HCT116 (cell line): ENCODE measurements around the gene CH25H. TPM values are rescaled to one million over a fixed set of nuclear protein-coding genes. Genes with fewer than 3 reads are reported as not detected.

Experiments
- ATAC-seq: fragments of 200-7000 bp; cut with Tn5 transposase; 2 replicates; pipeline ENCODE4 v1.9.1; 2020; ENCODE audit warnings: mild to moderate bottlenecking, moderate library complexity
- BruUV-seq: library from RNA; stranded (reverse); fragments of 400-500 nt; replicated peaks from 2 replicates; lab custom pipeline; 2021; lab: Mats Ljungman, UMichigan
- CTCF ChIA-PET: fragments of 300-600 bp; sonication (Branson Sonifier 250); formaldehyde crosslinking; loops from one replicate; lab custom pipeline; 2021; ENCODE audit warnings: antibody characterized with exemption; lab: Charles Lee
- POLR2A ChIA-PET: fragments of 300-600, 350-600 bp; sonication (Branson Sonifier 250); formaldehyde crosslinking; loops from one replicate; lab custom pipeline; 2021; ENCODE audit warnings: antibody characterized with exemption; lab: Charles Lee
- RAD21 ChIA-PET, 2 experiments: fragments of 300-600 bp; sonication (Branson Sonifier 250); formaldehyde crosslinking; loops; one replicate each; lab custom pipeline; 2023; ENCODE audit warnings: low total read pairs in 2 of 2; ENCODE audit not compliant: uncharacterized antibody in 2 of 2, unreplicated experiment in 2 of 2, low non-redundant PET in 1 of 2; lab: Charles Lee
- DNase-seq: peaks from one replicate; pipeline ENCODE4 v3.0.0-alpha.2; 2010; ENCODE audit warnings: low read depth, low spot score
- H2AFZ ChIP-seq: fragments of 200-600 bp; shearing (Covaris generic), sonication (generic); 2 replicates; pipeline ENCODE4 v1.6.1; 2017; ENCODE audit warnings: low read depth, mixed run types, mixed read lengths, antibody characterized with exemption, low read length; ENCODE audit not compliant: poor library complexity, severe bottlenecking
- H3K27ac ChIP-seq: 2 replicates; pipeline ENCODE4 v1.5.1; 2012; ENCODE audit warnings: low read depth, low read length
- H3K27me3 ChIP-seq: fragments of 200-600 bp; sonication (generic); 2 replicates; pipeline ENCODE4 v1.6.1; 2016; ENCODE audit warnings: mixed run types, low read length, mixed read lengths; ENCODE audit not compliant: insufficient read depth
- H3K36me3 ChIP-seq, 2 experiments: fragments of 200-500 bp in 1 of 2; fragments of 200-600 bp in 1 of 2; sonication (Bioruptor generic) in 1 of 2; sonication (generic) in 1 of 2; 2 replicates each; pipeline versions ENCODE4 v1.5.1 to v1.6.1; 2014 to 2016; ENCODE audit warnings: low read length in 2 of 2, inconsistent platforms in 1 of 2, mixed read lengths in 1 of 2, mixed run types in 1 of 2; ENCODE audit not compliant: insufficient read depth in 2 of 2, control insufficient read depth in 1 of 2
- H3K4me1 ChIP-seq, 2 experiments: fragments of 200-600 bp in 1 of 2; sonication (generic) in 1 of 2; 2 replicates each; pipeline versions ENCODE4 v1.5.1 to v1.6.1; 2012 to 2017; ENCODE audit warnings: low read length in 2 of 2, inconsistent platforms in 1 of 2, mild to moderate bottlenecking in 1 of 2, mixed read lengths in 1 of 2, mixed run types in 1 of 2, moderate library complexity in 1 of 2; ENCODE audit not compliant: insufficient read depth in 2 of 2, control insufficient read depth in 1 of 2
- H3K4me2 ChIP-seq: fragments of 200-600 bp; sonication (generic); 2 replicates; pipeline ENCODE4 v1.6.1; 2017; ENCODE audit warnings: mixed run types, low read length, mixed read lengths
- H3K4me3 ChIP-seq, 2 experiments: fragments of 200-600 bp in 1 of 2; sonication (generic) in 1 of 2; replicated peaks in 1 of 2; 2 replicates each; pipeline ENCODE4 v1.5.1; 2011 to 2016; ENCODE audit warnings: low read length in 2 of 2, control low read depth in 1 of 2, low read depth in 1 of 2, mild to moderate bottlenecking in 1 of 2, mixed read lengths in 1 of 2, mixed run types in 1 of 2
- H3K79me2 ChIP-seq: fragments of 200-600 bp; sonication (generic); 2 replicates; pipeline ENCODE4 v1.6.1; 2017; ENCODE audit warnings: mild to moderate bottlenecking, mixed run types, low read length, moderate library complexity, mixed read lengths; ENCODE audit not compliant: insufficient read depth
- H3K9ac ChIP-seq: fragments of 200-600 bp; sonication (generic); 2 replicates; pipeline ENCODE4 v1.6.1; 2016; ENCODE audit warnings: low read length, mixed read lengths
- H3K9me2 ChIP-seq: fragments of 200-600 bp; sonication (generic), shearing (Covaris generic); 2 replicates; pipeline ENCODE4 v1.6.1; 2017; ENCODE audit warnings: mixed run types, mild to moderate bottlenecking, moderate library complexity; ENCODE audit not compliant: insufficient read depth
- H3K9me3 ChIP-seq, 2 experiments: fragments of 200-500 bp in 1 of 2; fragments of 200-600 bp in 1 of 2; sonication (Bioruptor generic) in 1 of 2; sonication (generic) in 1 of 2; 2 replicates each; pipeline ENCODE4 v1.6.1; 2014 to 2017; ENCODE audit warnings: low read length in 2 of 2, mixed read lengths in 2 of 2, inconsistent platforms in 1 of 2, low read depth in 1 of 2, mild to moderate bottlenecking in 1 of 2, mixed run types in 1 of 2, moderate library complexity in 1 of 2; ENCODE audit not compliant: control insufficient read depth in 1 of 2, insufficient read depth in 1 of 2
- H4K20me1 ChIP-seq: fragments of 200-600 bp; sonication (generic), shearing (Covaris generic); 2 replicates; pipeline ENCODE4 v1.6.1; 2017; ENCODE audit warnings: mixed run types, mild to moderate bottlenecking, moderate library complexity; ENCODE audit not compliant: insufficient read depth
- ATF3 ChIP-seq: IDR thresholded peaks from 2 replicates; pipeline ENCODE4 v1.6.1; 2012
- CBX3 ChIP-seq: IDR thresholded peaks from 2 replicates; pipeline ENCODE4 v1.6.1; 2012; ENCODE audit warnings: low read depth
- CEBPB ChIP-seq: IDR thresholded peaks from 2 replicates; pipeline ENCODE4 v1.6.1; 2012; ENCODE audit warnings: low read depth
- CTCF ChIP-seq, 3 experiments: fragments of 200-600 bp in 1 of 3; sonication (generic) in 1 of 3; IDR thresholded peaks in 2 of 3; conservative IDR thresholded peaks in 1 of 3; 2 replicates each; pipeline ENCODE4 v1.5.1; 2012 to 2017; ENCODE audit warnings: low read depth in 2 of 3, low read length in 2 of 3, antibody characterized with exemption in 1 of 3, borderline replicate concordance in 1 of 3, control low read depth in 1 of 3, mild to moderate bottlenecking in 1 of 3, mixed read lengths in 1 of 3, mixed run types in 1 of 3, moderate library complexity in 1 of 3; ENCODE audit not compliant: insufficient read depth in 1 of 3
- EGR1 ChIP-seq: IDR thresholded peaks from 2 replicates; pipeline ENCODE4 v1.6.1; 2012; ENCODE audit warnings: low read depth
- ELF1 ChIP-seq: IDR thresholded peaks from 2 replicates; pipeline ENCODE4 v1.6.1; 2012; ENCODE audit warnings: low read depth, borderline replicate concordance
- EZH2 ChIP-seq: fragments of 200-600 bp; sonication (generic); IDR thresholded peaks from 2 replicates; pipeline ENCODE4 v1.6.1; 2017; ENCODE audit warnings: antibody characterized with exemption, mixed run types
- EZH2phosphoT487 ChIP-seq: fragments of 200-600 bp; IDR thresholded peaks from 2 replicates; pipeline ENCODE4 v1.6.1; 2018; ENCODE audit warnings: antibody characterized with exemption, borderline replicate concordance
- JUND ChIP-seq: IDR thresholded peaks from 2 replicates; pipeline ENCODE4 v1.6.1; 2012
- MAX ChIP-seq: IDR thresholded peaks from 2 replicates; pipeline ENCODE4 v1.6.1; 2012
- POLR2AphosphoS5 ChIP-seq: IDR thresholded peaks from 2 replicates; pipeline ENCODE4 v1.6.1; 2011; ENCODE audit warnings: mild to moderate bottlenecking, low read depth, low read length, moderate library complexity
- RAD21 ChIP-seq: IDR thresholded peaks from 2 replicates; pipeline ENCODE4 v1.6.1; 2012; ENCODE audit warnings: low read depth, mild to moderate bottlenecking
- SIN3A ChIP-seq: IDR thresholded peaks from 2 replicates; pipeline ENCODE4 v1.6.1; 2012; ENCODE audit warnings: low read depth
- SP1 ChIP-seq: IDR thresholded peaks from 2 replicates; pipeline ENCODE4 v1.6.1; 2012; ENCODE audit warnings: low read depth
- SRF ChIP-seq: IDR thresholded peaks from 2 replicates; pipeline ENCODE4 v1.6.1; 2012; ENCODE audit warnings: low read depth
- TCF7L2 ChIP-seq: IDR thresholded peaks from 2 replicates; pipeline ENCODE4 v1.7.0; 2011; ENCODE audit warnings: borderline replicate concordance, inconsistent platforms; ENCODE audit not compliant: insufficient read depth, insufficient read length; ENCODE audit errors: extremely low read depth
- YY1 ChIP-seq: IDR thresholded peaks from 2 replicates; pipeline ENCODE4 v1.6.1; 2011; ENCODE audit warnings: low read length, low read depth, moderate library complexity, mild to moderate bottlenecking; ENCODE audit not compliant: insufficient replicate concordance; ENCODE audit errors: extremely low read depth
- ZBTB33 ChIP-seq: IDR thresholded peaks from 2 replicates; pipeline ENCODE4 v1.6.1; 2011; ENCODE audit warnings: mild to moderate bottlenecking, low read length, moderate library complexity; ENCODE audit not compliant: insufficient replicate concordance; ENCODE audit errors: extremely low read depth
- ZNF274 ChIP-seq: fragments of 200-500 bp; sonication (Bioruptor generic); IDR thresholded peaks from 2 replicates; pipeline ENCODE4 v1.6.1; 2014; ENCODE audit warnings: mild to moderate bottlenecking, low read depth, low read length, inconsistent platforms
- intact Hi-C: fragments of 100-400 bp; cut with micrococcal nuclease; formaldehyde crosslinking; loops from 2 replicates; pipeline ENCODE4 v1.10.0; 2022
- total RNA-seq: library from RNA; stranded (reverse); gene quantifications from one replicate; pipeline ENCODE4 v1.2.1, GENCODE V29; 2021; ENCODE audit not compliant: unreplicated experiment

CH25H gene
- total RNA-seq, 1 experiment from 2014 or later: not detected

GRCh38 chr10:89221919-89222318, 14.8 kb upstream of the CH25H start:
- no peak overlapping the region for H2AFZ ChIP-seq
- no peak overlapping the region for H3K9ac ChIP-seq
- ATAC-seq (no peak), DNase-seq (no peak)
- H3K79me2 ChIP-seq: no peaks in the 10 kb centered on the region
- POLR2A ChIA-PET: no interaction called here
- intact Hi-C loops: no loop called here
- H3K4me1 ChIP-seq: peaks cover 4 to 5% of the 10 kb centered on the region in 2 experiments; a peak in 2 of 4 replicates
- no peaks in the 10 kb centered on the region for H3K9me2 ChIP-seq
- RAD21 ChIA-PET: no interaction called here
- H3K9me3 ChIP-seq: no peaks in the 10 kb centered on the region
- no peaks in the 10 kb centered on the region for H3K27me3 ChIP-seq
- H3K27ac ChIP-seq: no peak overlapping the region
- H3K36me3 ChIP-seq: no peaks in the 10 kb centered on the region
- no peaks in the 10 kb centered on the region for H4K20me1 ChIP-seq
- CTCF ChIA-PET: no interaction called here
- TF ChIP-seq POLR2AphosphoS5: no peak
- TF ChIP-seq RAD21: no peak
- no peak for TF ChIP-seq ZNF274
- TF ChIP-seq ATF3: no peak
- no peak for TF ChIP-seq EZH2
- no peak for TF ChIP-seq SP1
- TF ChIP-seq TCF7L2: no peak
- no peak for TF ChIP-seq CEBPB
- TF ChIP-seq YY1: no peak
- no peak for TF ChIP-seq CTCF (IDR thresholded peaks at IDR 0.05 in 2 of 3, conservative IDR thresholded peaks at IDR 0.05 in 1 of 3; ENCODE audit: borderline replicate concordance in 1 of 3, insufficient read depth in 1 of 3, low read depth in 2 of 3, low read length in 2 of 3)
- no peak for TF ChIP-seq EZH2phosphoT487
- TF ChIP-seq ZBTB33: no peak
- no peak for TF ChIP-seq SIN3A
- TF ChIP-seq CBX3: no peak
- no peak for TF ChIP-seq SRF
- no peak for TF ChIP-seq EGR1
- TF ChIP-seq MAX: no peak
- no peak for TF ChIP-seq JUND
- TF ChIP-seq ELF1: no peak
- H3K4me2 ChIP-seq: no peak overlapping the region
- no peak overlapping the region for H3K4me3 ChIP-seq
- BruUV-seq: no TSS peak
